ENCODE results near the gene SFTPA2.
A peak's percentile ranks its signal among the peaks of the same experiment; 100 is the strongest.
"Not testable (repeated sequence)": the region's sequence is repeated elsewhere in the genome, so short reads cannot be mapped to it uniquely, and the experiment has no call there.

SFTPA2 gene

GRCh38 chr10:79555354-79556309, 4.6 kb downstream of the SFTPA2 start:
- peaks cover 4 to 7% of the 10 kb centered on the region in 2 donors for H3K4me1 ChIP-seq (ENCODE audit: control insufficient read depth in 2 of 2, insufficient read depth in 1 of 2, low read depth in 1 of 2, low read length in 2 of 2)
- H3K27ac ChIP-seq (replicated peaks; ENCODE audit: low read length) = no peak overlapping the region
- H3K9me3 ChIP-seq (replicated peaks in 1 of 2; ENCODE audit: control insufficient read depth in 2 of 2, insufficient read depth in 1 of 2, low read depth in 1 of 2, low read length in 2 of 2) = no peaks in the 10 kb centered on the region
- H3K4me2 ChIP-seq (ENCODE audit: insufficient read depth, low read length, poor library complexity, severe bottlenecking) = no peak overlapping the region
- H3K36me3 ChIP-seq (replicated peaks in 1 of 2; ENCODE audit: control insufficient read depth in 2 of 2, insufficient read depth in 2 of 2, low read length in 2 of 2) = no peaks in the 10 kb centered on the region
- H2AFZ ChIP-seq (ENCODE audit: low read length) = no peak overlapping the region
- H3K27me3 ChIP-seq (ENCODE audit: control insufficient read depth in 3 of 3, insufficient read depth in 3 of 3, low read depth in 1 of 3, low read length in 3 of 3) = peaks cover 0 to 6% (median 0%) of the 10 kb centered on the region in 3 experiments
- H4K91ac ChIP-seq (ENCODE audit: low read depth, low read length, poor library complexity) = no peak overlapping the region
- no peaks in the 10 kb centered on the region for H3K79me1 ChIP-seq (ENCODE audit: low read depth, low read length)
- peak overlapping the region; percentile 1 for H3K23ac ChIP-seq (ENCODE audit: low read depth, low read length, poor library complexity)
- no peak overlapping the region for H2BK5ac ChIP-seq (ENCODE audit: low read length)
- no peak overlapping the region for H2BK120ac ChIP-seq (ENCODE audit: low read depth, low read length)
- no peak overlapping the region for H2BK12ac ChIP-seq (ENCODE audit: low read length)
- no peak overlapping the region for H3K14ac ChIP-seq (ENCODE audit: low read length)
- H2BK15ac ChIP-seq (ENCODE audit: low read length) = no peak overlapping the region
- H3K4ac ChIP-seq (ENCODE audit: low read length) = no peak overlapping the region
- H3K4me3 ChIP-seq (ENCODE audit: low read length in 2 of 2) = no peak overlapping the region
- no peak overlapping the region for H4K8ac ChIP-seq (ENCODE audit: low read depth, low read length)
- H2AK5ac ChIP-seq (ENCODE audit: low read depth, low read length) = no peak overlapping the region
- no CpG with 5 or more reads among the region's 11 CpGs for WGBS, 2 donors (ENCODE audit: extremely low coverage in 2 of 2, insufficient read length in 2 of 2, insufficient replicate concordance in 1 of 2)
- no peak for DNase-seq (ENCODE audit: low spot score)
- peak overlapping the region; percentile 16 for H3K18ac ChIP-seq (ENCODE audit: low read length)
- H3K9ac ChIP-seq (ENCODE audit: low read depth, low read length, poor library complexity) = no peak overlapping the region

GRCh38 chr10:79552143-79552542, 8.1 kb downstream of the SFTPA2 start:
- H3K36me3 ChIP-seq (replicated peaks in 1 of 2; ENCODE audit: control insufficient read depth in 2 of 2, insufficient read depth in 2 of 2, low read length in 2 of 2) = no peaks in the 10 kb centered on the region
- no peak overlapping the region for H3K9ac ChIP-seq (ENCODE audit: low read depth, low read length, poor library complexity)
- no peaks in the 10 kb centered on the region for H3K9me3 ChIP-seq (replicated peaks in 1 of 2; ENCODE audit: control insufficient read depth in 2 of 2, insufficient read depth in 1 of 2, low read depth in 1 of 2, low read length in 2 of 2)
- H3K4me1 ChIP-seq (ENCODE audit: control insufficient read depth in 2 of 2, insufficient read depth in 1 of 2, low read depth in 1 of 2, low read length in 2 of 2) = peaks cover 4 to 7% of the 10 kb centered on the region in 2 donors
- no peak overlapping the region for H3K18ac ChIP-seq (ENCODE audit: low read length)
- H3K27me3 ChIP-seq (ENCODE audit: control insufficient read depth in 3 of 3, insufficient read depth in 3 of 3, low read depth in 1 of 3, low read length in 3 of 3) = peaks cover 0 to 3% (median 0%) of the 10 kb centered on the region in 3 experiments
- WGBS, 2 donors (ENCODE audit: extremely low coverage in 2 of 2, insufficient read length in 2 of 2, insufficient replicate concordance in 1 of 2) = no CpG with 5 or more reads among the region's 2 CpGs
- H3K4me2 ChIP-seq (ENCODE audit: insufficient read depth, low read length, poor library complexity, severe bottlenecking) = no peak overlapping the region
- no peak overlapping the region for H3K23ac ChIP-seq (ENCODE audit: low read depth, low read length, poor library complexity)
- no peak overlapping the region for H3K14ac ChIP-seq (ENCODE audit: low read length)
- H4K8ac ChIP-seq (ENCODE audit: low read depth, low read length) = peak overlapping the region; percentile 19
- no peak overlapping the region for H2AFZ ChIP-seq (ENCODE audit: low read length)
- H3K4ac ChIP-seq (ENCODE audit: low read length) = no peak overlapping the region
- H2BK5ac ChIP-seq (ENCODE audit: low read length) = no peak overlapping the region
- H4K91ac ChIP-seq (ENCODE audit: low read depth, low read length, poor library complexity) = no peak overlapping the region
- no peak overlapping the region for H3K27ac ChIP-seq (replicated peaks; ENCODE audit: low read length)
- no peak overlapping the region for H2BK120ac ChIP-seq (ENCODE audit: low read depth, low read length)
- H2BK15ac ChIP-seq (ENCODE audit: low read length) = no peak overlapping the region
- H3K4me3 ChIP-seq (ENCODE audit: low read length in 2 of 2) = no peak overlapping the region
- H3K79me1 ChIP-seq (ENCODE audit: low read depth, low read length) = no peaks in the 10 kb centered on the region
- H2AK5ac ChIP-seq (ENCODE audit: low read depth, low read length) = peak overlapping the region; percentile 6
- H2BK12ac ChIP-seq (ENCODE audit: low read length) = no peak overlapping the region
- no peak for DNase-seq (ENCODE audit: low spot score)

GRCh38 chr10:79547973-79548372, 12.2 kb downstream of the SFTPA2 start:
- Histone ChIP-seq H3K4me1 (ENCODE audit: control insufficient read depth in 2 of 2, insufficient read depth in 1 of 2, low read depth in 1 of 2, low read length in 2 of 2) (peaks cover 0 to 5% of the 10 kb centered on the region in 2 donors), H3K79me1 (ENCODE audit: low read depth, low read length) (no peaks in the 10 kb centered on the region), H3K27me3 (ENCODE audit: control insufficient read depth in 3 of 3, insufficient read depth in 3 of 3, low read depth in 1 of 3, low read length in 3 of 3) (no peaks in the 10 kb centered on the region), H3K14ac (ENCODE audit: low read length) (no peak overlapping the region), H3K27ac (replicated peaks; ENCODE audit: low read length) (no peak overlapping the region), H2BK5ac (ENCODE audit: low read length) (no peak overlapping the region), H3K36me3 (replicated peaks in 1 of 2; ENCODE audit: control insufficient read depth in 2 of 2, insufficient read depth in 2 of 2, low read length in 2 of 2) (no peaks in the 10 kb centered on the region), H3K9me3 (replicated peaks in 1 of 2; ENCODE audit: control insufficient read depth in 2 of 2, insufficient read depth in 1 of 2, low read depth in 1 of 2, low read length in 2 of 2) (no peaks in the 10 kb centered on the region), H3K4ac (ENCODE audit: low read length) (no peak overlapping the region), H3K18ac (ENCODE audit: low read length) (no peak overlapping the region), H2BK12ac (ENCODE audit: low read length) (no peak overlapping the region), H2AFZ (ENCODE audit: low read length) (no peak overlapping the region), H3K9ac (ENCODE audit: low read depth, low read length, poor library complexity) (no peak overlapping the region), H4K91ac (ENCODE audit: low read depth, low read length, poor library complexity) (no peak overlapping the region), H3K23ac (ENCODE audit: low read depth, low read length, poor library complexity) (no peak overlapping the region), H4K8ac (ENCODE audit: low read depth, low read length) (no peak overlapping the region), H2BK15ac (ENCODE audit: low read length) (no peak overlapping the region), H3K4me3 (ENCODE audit: low read length in 2 of 2) (no peak overlapping the region), H2AK5ac (ENCODE audit: low read depth, low read length) (no peak overlapping the region), H3K4me2 (ENCODE audit: insufficient read depth, low read length, poor library complexity, severe bottlenecking) (no peak overlapping the region), H2BK120ac (ENCODE audit: low read depth, low read length) (no peak overlapping the region)
- no peak for DNase-seq (ENCODE audit: low spot score)
- no CpG with 5 or more reads among the region's 3 CpGs for WGBS, 2 donors (ENCODE audit: extremely low coverage in 2 of 2, insufficient read length in 2 of 2, insufficient replicate concordance in 1 of 2)

- not testable (repeated sequence) for H4K91ac ChIP-seq (ENCODE audit: low read depth, low read length, poor library complexity); H3K4me3 ChIP-seq (ENCODE audit: low read length in 2 of 2); H4K8ac ChIP-seq (ENCODE audit: low read depth, low read length); H2BK5ac ChIP-seq (ENCODE audit: low read length); H3K23ac ChIP-seq (ENCODE audit: low read depth, low read length, poor library complexity); H3K27ac ChIP-seq (replicated peaks; ENCODE audit: low read length); H2AFZ ChIP-seq (ENCODE audit: low read length); H2AK5ac ChIP-seq (ENCODE audit: low read depth, low read length); H3K18ac ChIP-seq (ENCODE audit: low read length); H3K27me3 ChIP-seq (ENCODE audit: control insufficient read depth in 3 of 3, insufficient read depth in 3 of 3, low read depth in 1 of 3, low read length in 3 of 3); H3K79me1 ChIP-seq (ENCODE audit: low read depth, low read length); H3K14ac ChIP-seq (ENCODE audit: low read length); DNase-seq (ENCODE audit: low spot score); H3K36me3 ChIP-seq (replicated peaks in 1 of 2; ENCODE audit: control insufficient read depth in 2 of 2, insufficient read depth in 2 of 2, low read length in 2 of 2); H3K4me1 ChIP-seq (ENCODE audit: control insufficient read depth in 2 of 2, insufficient read depth in 1 of 2, low read depth in 1 of 2, low read length in 2 of 2); H3K9me3 ChIP-seq (replicated peaks in 1 of 2; ENCODE audit: control insufficient read depth in 2 of 2, insufficient read depth in 1 of 2, low read depth in 1 of 2, low read length in 2 of 2); H2BK15ac ChIP-seq (ENCODE audit: low read length); H2BK12ac ChIP-seq (ENCODE audit: low read length); H3K4ac ChIP-seq (ENCODE audit: low read length); H2BK120ac ChIP-seq (ENCODE audit: low read depth, low read length); H3K4me2 ChIP-seq (ENCODE audit: insufficient read depth, low read length, poor library complexity, severe bottlenecking); H3K9ac ChIP-seq (ENCODE audit: low read depth, low read length, poor library complexity)
- whole genome bisulfite sequencing, 2 donors (ENCODE audit: extremely low coverage in 2 of 2, insufficient read length in 2 of 2, insufficient replicate concordance in 1 of 2) = no CpG with 5 or more reads among the region's 2 CpGs
Observed at GRCh38 chr10:79547128-79547527, 13.1 kb downstream of the SFTPA2 start.

All from neuronal stem cell (in vitro differentiated cells).